Left renal cortex interstitium (tissue), 4 donors: ENCODE measurements around the gene CEP41. TPM values are rescaled to one million over a fixed set of nuclear protein-coding genes. Genes with fewer than 3 reads are reported as not detected.
A peak's percentile ranks its signal among the peaks of the same experiment; 100 is the strongest.

ENCODE experiments used
- DNase-seq, 4 donors: peaks; one replicate each; pipeline ENCODE4 v3.0.0-alpha.2; 2013; ENCODE audit warnings: low read depth in 4 of 4, low spot score in 2 of 4, missing footprints in 1 of 4
- polyA plus RNA-seq, 4 donors: library from polyadenylated mRNA; unstranded; fragments of 120-200 nt; gene quantifications; one replicate each; pipeline ENCODE4 v1.2.1, GENCODE V29; 2013; ENCODE audit not compliant: insufficient read length in 4 of 4

Gene CEP41
- polyA plus RNA-seq, 4 donors = 26.7 to 31.6 (median 28.4) TPM

DNA sequence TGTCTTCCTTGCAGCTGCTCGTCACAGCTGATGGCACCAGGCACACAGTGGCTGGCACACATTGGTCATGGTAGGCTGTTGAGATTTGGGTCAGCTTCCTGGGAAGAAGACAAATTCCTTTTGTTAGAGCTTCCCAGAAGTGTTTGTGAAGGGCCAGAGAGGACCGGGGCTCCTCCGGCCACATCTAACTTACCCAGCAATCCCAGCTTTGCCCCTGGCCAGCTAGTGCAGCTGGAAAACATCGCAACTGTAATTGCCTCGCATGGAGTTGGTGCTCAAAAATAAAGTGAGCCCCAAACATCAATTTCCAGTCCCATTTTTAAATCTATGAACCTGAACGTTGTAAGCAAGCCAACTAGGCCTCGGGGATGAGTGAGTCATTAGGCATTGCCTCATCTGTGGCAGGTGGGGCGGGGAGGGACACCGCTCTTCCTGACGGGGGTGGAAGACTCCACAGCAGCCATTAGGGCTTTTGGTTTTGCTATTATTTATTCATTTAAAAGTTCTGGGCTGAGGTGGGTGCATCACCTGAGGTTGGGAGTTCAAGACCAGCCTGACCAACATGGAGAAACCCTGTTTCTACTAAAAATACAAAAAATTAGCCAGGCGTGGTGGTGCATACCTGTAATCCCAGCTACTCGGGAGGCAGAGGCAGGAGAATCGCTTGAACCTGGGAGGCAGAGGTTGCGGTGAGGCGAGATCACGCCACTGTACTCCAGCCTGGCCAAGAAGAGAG lies 83.8 kb downstream of the CEP41 start:
- no peak for DNase-seq

DNA sequence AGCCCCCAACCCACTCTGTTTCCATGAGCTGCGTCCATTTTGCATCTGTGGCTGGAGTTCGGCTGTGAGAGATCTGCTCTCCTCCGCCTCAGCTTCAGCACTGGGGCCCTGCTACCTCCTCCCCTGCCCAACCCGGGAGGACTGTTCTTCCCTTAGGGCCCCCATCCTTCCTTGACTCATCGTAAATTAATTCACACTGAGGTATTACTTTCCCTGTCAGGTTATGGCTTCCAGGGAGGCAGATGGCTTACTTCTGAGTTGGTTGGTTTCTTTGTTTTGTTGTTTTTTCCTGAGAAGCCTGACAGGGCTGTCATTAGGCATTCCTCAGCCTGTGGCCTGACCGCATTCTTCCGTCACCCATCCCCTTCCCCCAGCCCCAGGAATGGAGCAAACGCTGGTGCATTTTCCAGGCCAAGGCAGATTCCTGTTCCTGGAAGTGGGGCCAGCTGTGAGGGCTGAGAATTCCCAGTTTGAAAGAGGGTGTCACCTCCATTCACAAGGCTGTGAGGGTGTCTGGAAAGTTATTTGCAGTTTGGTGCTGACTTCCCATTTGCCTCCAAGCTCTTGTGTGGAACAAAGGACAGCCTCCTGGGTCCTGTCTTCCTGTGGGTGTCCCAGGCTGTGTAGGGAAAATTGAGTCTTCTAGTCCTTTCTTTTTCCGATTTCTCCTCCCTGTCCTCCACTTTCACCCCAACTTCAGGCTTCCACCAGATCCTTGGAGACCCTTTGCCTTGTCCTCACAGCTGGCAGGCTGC lies 84.5 kb downstream of the CEP41 start:
- DNase-seq = peak in 3 of 4 donors; percentile 82 to 91 (median 86)

GRCh38 chr7:130353196-130353595 lies 87.6 kb downstream of the CEP41 start:
- no peak for DNase-seq

GRCh38 chr7:130352194-130353074 lies 88.4 kb downstream of the CEP41 start:
- DNase-seq = no peak

- DNase-seq = no peak
These were observed 89.1 kb downstream of the CEP41 start for GRCh38 chr7:130351791-130352090.

- DNase-seq = no peak
These were observed 89.6 kb downstream of the CEP41 start for GRCh38 chr7:130350945-130351790.

GRCh38 chr7:130349911-130350782 lies 90.7 kb downstream of the CEP41 start:
- no peak for DNase-seq

DNA sequence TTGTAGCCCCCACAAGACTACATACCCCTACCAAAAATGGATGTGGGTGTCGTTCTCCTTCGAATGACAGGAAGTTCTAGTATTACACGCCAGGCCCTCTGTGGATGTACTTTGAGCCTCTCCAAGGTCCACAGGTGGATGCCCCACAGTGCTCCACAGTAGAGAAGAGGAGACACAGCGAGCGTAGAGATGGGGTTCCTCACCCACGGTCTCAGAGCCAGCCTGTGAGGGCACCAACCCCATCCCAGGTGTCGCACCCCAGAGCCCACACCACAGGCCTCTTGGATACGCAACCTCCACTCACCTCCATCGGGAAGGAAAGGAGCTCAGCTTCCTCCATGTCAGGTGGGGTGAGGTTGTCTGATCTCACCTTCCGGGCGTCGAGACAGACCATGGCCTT lies 93.9 kb downstream of the CEP41 start:
- DNase-seq = no peak

DNA sequence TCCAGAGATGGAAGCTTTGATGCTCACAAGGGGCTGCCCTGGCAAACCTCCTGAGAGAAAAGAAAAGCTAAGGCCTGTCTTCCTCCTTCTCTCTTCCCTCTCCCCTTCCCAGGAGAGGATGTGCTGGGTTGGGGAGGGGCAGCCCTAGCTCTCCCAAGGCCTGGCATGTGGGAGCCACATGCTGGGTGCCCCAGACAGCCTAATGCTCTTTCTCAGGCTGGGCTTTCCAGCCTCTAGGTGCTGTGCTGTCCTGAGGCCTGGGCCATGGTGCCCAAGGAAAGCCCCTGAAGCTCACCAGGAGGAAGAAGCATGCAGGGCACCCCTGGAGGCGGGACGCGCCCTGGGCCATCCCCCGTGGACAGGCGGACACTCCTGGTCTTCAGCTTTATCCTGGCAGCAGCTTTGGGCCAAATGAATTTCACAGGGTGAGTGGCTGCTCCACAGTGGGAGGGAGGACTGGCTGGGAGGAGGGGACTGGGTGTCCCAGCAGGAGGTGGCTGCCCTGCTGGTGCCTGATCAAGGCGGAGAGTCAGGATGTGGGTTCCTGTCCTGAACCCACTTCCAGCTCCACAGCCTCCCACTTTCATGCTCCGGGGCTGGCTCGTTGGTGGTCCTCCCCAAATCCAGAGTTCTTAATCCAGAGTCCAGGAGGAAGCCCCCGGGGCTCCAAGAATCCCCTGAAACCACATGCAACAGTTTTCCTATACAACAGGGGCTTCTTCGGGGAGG lies 94.5 kb downstream of the CEP41 start:
- DNase-seq = no peak

DNA sequence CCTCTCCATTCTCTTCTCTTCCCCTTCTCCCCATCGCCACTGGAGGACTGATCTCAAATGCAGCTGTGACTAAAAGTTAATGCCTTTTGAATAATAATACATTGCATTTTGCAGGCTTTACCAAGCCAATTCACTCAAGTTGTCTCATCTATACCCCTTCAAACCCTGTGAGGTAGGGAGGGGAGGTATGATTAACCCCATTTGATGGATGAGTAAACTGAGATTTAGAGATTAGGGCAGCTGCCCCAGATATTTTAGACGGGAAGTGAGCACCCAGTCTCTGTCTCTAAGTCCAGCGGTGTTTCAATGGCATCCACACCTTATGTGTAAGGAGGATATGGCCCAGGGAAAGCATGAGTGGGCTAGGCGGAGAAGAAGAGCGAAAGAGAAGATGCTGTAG lies 95.1 kb downstream of the CEP41 start:
- DNase-seq = no peak

- DNase-seq = no peak
These were observed 95.7 kb downstream of the CEP41 start for GRCh38 chr7:130345136-130345535.

DNA sequence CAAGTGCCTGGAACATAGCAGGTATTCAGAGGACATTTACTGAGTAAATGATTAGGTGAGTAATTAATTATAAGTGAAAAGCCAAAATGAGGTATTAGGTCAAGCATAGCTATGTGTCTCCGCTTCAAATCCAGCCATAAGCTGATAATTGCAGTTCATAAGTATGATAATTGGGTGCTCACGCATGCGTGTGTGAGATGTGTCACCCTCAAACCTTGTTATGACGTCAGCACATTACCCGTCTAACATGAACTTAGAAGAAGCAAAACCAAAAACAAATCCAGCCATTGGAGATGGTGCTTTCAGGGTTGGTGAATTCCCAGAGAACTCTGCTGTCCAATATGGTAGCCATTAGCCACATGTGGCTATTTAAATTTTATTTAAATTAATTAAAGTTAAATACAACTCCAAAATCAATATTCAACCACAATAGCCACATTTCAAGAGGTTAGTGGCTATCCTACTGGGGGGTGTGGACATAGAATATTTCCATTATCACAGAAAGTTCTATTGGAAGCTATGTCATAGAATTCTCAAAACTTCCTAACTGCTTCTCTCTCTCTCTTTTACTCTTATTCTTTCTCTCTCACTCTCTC lies 96.4 kb downstream of the CEP41 start, which contains the start of gene CPA5:
Gene CPA5 (plus strand): TSS at position 546 of the 596 bp plus-strand sequence. CDS start 1,670 bp downstream, outside the sequence.
- DNase-seq = no peak

Other genes starting within 250 kb of the CEP41 start
- 10 to 100 TPM; 24.8 to 30.5 (median 26.0) TPM for gene TMEM209, start 235.6 kb downstream of the CEP41 start, polyA plus RNA-seq
- gene SSMEM1, start 233.2 kb downstream of the CEP41 start, polyA plus RNA-seq = not detected
- under 1 TPM; 0.38 to 0.61 (median 0.46) TPM for gene CPA2, start 174.2 kb downstream of the CEP41 start, polyA plus RNA-seq
- gene CPA4, start 147.9 kb downstream of the CEP41 start, polyA plus RNA-seq = under 1 TPM; 0.10 to 0.57 (median 0.38) TPM
- gene CPA5, start 96.2 kb downstream of the CEP41 start, polyA plus RNA-seq = under 1 TPM in 3 of 4 donors, not detected in 1; 0.08 to 0.14 (median 0.10) TPM
- 1 to 10 TPM; 1.3 to 2.5 (median 1.7) TPM for gene CPA1, start 60.5 kb downstream of the CEP41 start, polyA plus RNA-seq
- 100 to 1,000 TPM; 646 to 761 (median 684) TPM for gene MEST, start 51.1 kb upstream of the CEP41 start, polyA plus RNA-seq
- 10 to 100 TPM; 57.4 to 61.8 (median 59.9) TPM for gene COPG2, start 227.7 kb upstream of the CEP41 start, polyA plus RNA-seq
- gene TSGA13, start 245.5 kb upstream of the CEP41 start, polyA plus RNA-seq = under 1 TPM in 2 of 4 donors, not detected in 2; 0.09 to 0.22 TPM